ENCODE measurements around the gene PIGM. TPM values are rescaled to one million over a fixed set of nuclear protein-coding genes. Genes with fewer than 3 reads are reported as not detected.

PIGM gene
- total RNA-seq, 1 donor from 2014 or later, result 2.1 TPM

- FAIRE-seq (no peak), DNase-seq (ENCODE audit: low read depth) (no peak)
- no peak overlapping the region for H3K4me3 ChIP-seq (ENCODE audit: low read depth, low read length)
- no peak for TF ChIP-seq CTCF (IDR thresholded peaks at IDR 0.05; ENCODE audit: insufficient read depth, low read length, severe bottlenecking)
- no peaks in the 10 kb centered on the region for H3K27me3 ChIP-seq (ENCODE audit: control insufficient read depth, insufficient read depth, low read length)
- peaks cover 25% of the 10 kb centered on the region for H3K36me3 ChIP-seq (ENCODE audit: control insufficient read depth, insufficient read depth, low read length)
Measured at GRCh38 chr1:159978107-159978398, 53.7 kb downstream of the PIGM start.

- peaks cover 25% of the 10 kb centered on the region for H3K36me3 ChIP-seq (ENCODE audit: control insufficient read depth, insufficient read depth, low read length)
- DNase-seq (ENCODE audit: low read depth) (no peak), FAIRE-seq (no peak)
- no peak for TF ChIP-seq CTCF (IDR thresholded peaks at IDR 0.05; ENCODE audit: insufficient read depth, low read length, severe bottlenecking)
- no peak overlapping the region for H3K4me3 ChIP-seq (ENCODE audit: low read depth, low read length)
- no peaks in the 10 kb centered on the region for H3K27me3 ChIP-seq (ENCODE audit: control insufficient read depth, insufficient read depth, low read length)
Measured at GRCh38 chr1:159977364-159978106, 54.3 kb downstream of the PIGM start.

Other genes with a start within 250 kb of the PIGM start
- 0.13 TPM in 1 of 2 replicates, not detected in the other for gene FCRL6, start 229.6 kb downstream of the PIGM start, total RNA-seq
- not detected in 2 replicates for gene SLAMF8, start 205.1 kb downstream of the PIGM start, total RNA-seq
- not detected in 2 replicates for gene VSIG8, start 169.3 kb downstream of the PIGM start, total RNA-seq
- gene CFAP45, start 131.8 kb downstream of the PIGM start, total RNA-seq, result 0.53 and 0.90 TPM in 2 replicates
- gene TAGLN2, start 106.5 kb downstream of the PIGM start, total RNA-seq, result 265 and 283 TPM in 2 replicates
- gene IGSF9, start 86.4 kb downstream of the PIGM start, total RNA-seq, result 6.3 and 16.8 TPM in 2 replicates
- gene SLAMF9, start 77.8 kb downstream of the PIGM start, total RNA-seq, result 10.0 and 16.6 TPM in 2 replicates
- gene KCNJ10, start 38.2 kb upstream of the PIGM start, total RNA-seq, result not detected in 2 replicates
- gene KCNJ9, start 49.5 kb upstream of the PIGM start, total RNA-seq, result under 0.01 and 0.13 TPM in 2 replicates
- 42.6 and 57.0 TPM in 2 replicates for gene IGSF8, start 66.6 kb upstream of the PIGM start, total RNA-seq
- not detected in 2 replicates for gene ATP1A2, start 83.8 kb upstream of the PIGM start, total RNA-seq
- gene ATP1A4, start 119.6 kb upstream of the PIGM start, total RNA-seq, result not detected in 2 replicates
- gene CASQ1, start 158.6 kb upstream of the PIGM start, total RNA-seq, result not detected in 2 replicates
- 38.3 and 44.5 TPM in 2 replicates for gene PEA15, start 173.4 kb upstream of the PIGM start, total RNA-seq
- 57.4 and 76.0 TPM in 2 replicates for gene DCAF8, start 230.6 kb upstream of the PIGM start, total RNA-seq